NCI-H2081 treated with DMSO at 0.1 percent for 48 hours (cell line): Measurements from ENCODE around the gene SOX6.

ENCODE experiments used
- DNase-seq: peaks from one replicate; lab custom pipeline; 2025; lab: John Stamatoyannopoulos, UW

The SOX6 gene

GRCh38 chr11:16271258-16271657, 85.1 kb downstream of the SOX6 start:
- no peak for DNase-seq

- no peak for DNase-seq
Observed at GRCh38 chr11:16266021-16266420, 90.3 kb downstream of the SOX6 start.

- DNase-seq: no peak
Observed at GRCh38 chr11:16265022-16265421, 91.3 kb downstream of the SOX6 start.

- DNase-seq: no peak
Observed at GRCh38 chr11:16262645-16262955, 93.7 kb downstream of the SOX6 start.

GRCh38 chr11:16261836-16262644, 94.3 kb downstream of the SOX6 start:
- DNase-seq: no peak

- no peak for DNase-seq
Observed at GRCh38 chr11:16252373-16252772, 104.0 kb downstream of the SOX6 start.

GRCh38 chr11:16248248-16248647, 108.1 kb downstream of the SOX6 start:
- DNase-seq: no peak

GRCh38 chr11:16242806-16243205, 113.5 kb downstream of the SOX6 start:
- DNase-seq: no peak

GRCh38 chr11:16240687-16241086, 115.7 kb downstream of the SOX6 start:
- no peak for DNase-seq

- DNase-seq: no peak
Observed at GRCh38 chr11:16239141-16240105, 116.9 kb downstream of the SOX6 start.

- no peak for DNase-seq
Observed at GRCh38 chr11:16226245-16226644, 130.1 kb downstream of the SOX6 start.

GRCh38 chr11:16225623-16226022, 130.7 kb downstream of the SOX6 start:
- no peak for DNase-seq

- DNase-seq: no peak
Observed at GRCh38 chr11:16223558-16223957, 132.8 kb downstream of the SOX6 start.

- DNase-seq: no peak
Observed at GRCh38 chr11:16217631-16218030, 138.7 kb downstream of the SOX6 start.

GRCh38 chr11:16216831-16217230, 139.5 kb downstream of the SOX6 start:
- DNase-seq: no peak

- no peak for DNase-seq
Observed at GRCh38 chr11:16215352-16215751, 141.0 kb downstream of the SOX6 start.

- no peak for DNase-seq
Observed at GRCh38 chr11:16211407-16211806, 144.9 kb downstream of the SOX6 start.

GRCh38 chr11:16204261-16204660, 152.1 kb downstream of the SOX6 start:
- no peak for DNase-seq

- DNase-seq: no peak
Observed at GRCh38 chr11:16195651-16196050, 160.7 kb downstream of the SOX6 start.

- DNase-seq: no peak
Observed at GRCh38 chr11:16194566-16194965, 161.8 kb downstream of the SOX6 start.

GRCh38 chr11:16193897-16194381, 162.4 kb downstream of the SOX6 start:
- no peak for DNase-seq

- DNase-seq: no peak
Observed at GRCh38 chr11:16191868-16192240, 164.5 kb downstream of the SOX6 start.
